PC-9 (cell line): ENCODE measurements around the gene PRDM2. TPM values are rescaled to one million over a fixed set of nuclear protein-coding genes. Genes with fewer than 3 reads are reported as not detected.

Experiments used
- BruUV-seq: library from RNA; stranded (reverse); fragments of 400-500 nt; replicated peaks from 2 replicates; lab custom pipeline; 2021; lab: Mats Ljungman, UMichigan
- CTCF ChIA-PET: fragments of 300-600 bp; sonication (Branson Sonifier 250); formaldehyde crosslinking; loops from one replicate; lab custom pipeline; 2022; ENCODE audit warnings: antibody characterized with exemption; lab: Charles Lee
- POLR2A ChIA-PET: fragments of 300-600 bp; sonication (Branson Sonifier 250); formaldehyde crosslinking; loops from one replicate; lab custom pipeline; 2022; ENCODE audit warnings: antibody characterized with exemption; ENCODE audit not compliant: unreplicated experiment; lab: Charles Lee
- DNase-seq, 2 experiments: peaks; one replicate each; pipeline versions ENCODE4 v3.0.0 to v3.0.0-alpha.2; 2015 to 2022; ENCODE audit warnings: mixed read lengths in 1 of 2
- H2AFZ ChIP-seq: fragments of 200-600 bp; sonication (generic); 2 replicates; pipeline ENCODE4 v1.8.1; 2017; ENCODE audit warnings: antibody characterized with exemption
- H3F3A ChIP-seq: fragments of 200-600 bp; sonication (generic); 2 replicates; pipeline ENCODE4 v1.8.1; 2017; ENCODE audit warnings: antibody characterized with exemption, mild to moderate bottlenecking, low read depth; ENCODE audit not compliant: insufficient read depth
- H3K27ac ChIP-seq: fragments of 200-600 bp; sonication (generic); 2 replicates; pipeline ENCODE4 v1.6.1; 2016; ENCODE audit warnings: mixed run types
- H3K27me3 ChIP-seq: fragments of 200-600 bp; sonication (generic); 2 replicates; pipeline ENCODE4 v1.6.1; 2016; ENCODE audit warnings: low read depth, mixed run types; ENCODE audit not compliant: insufficient read depth
- H3K36me3 ChIP-seq: fragments of 200-600 bp; sonication (generic); 2 replicates; pipeline ENCODE4 v1.6.1; 2016; ENCODE audit warnings: low read depth, mixed run types
- H3K4me1 ChIP-seq: fragments of 200-600 bp; sonication (generic); replicated peaks from 2 replicates; pipeline ENCODE4 v1.6.1; 2016; ENCODE audit warnings: mixed run types; ENCODE audit not compliant: insufficient read depth
- H3K4me2 ChIP-seq: fragments of 200-600 bp; sonication (generic); 2 replicates; pipeline ENCODE4 v1.6.1; 2017; ENCODE audit warnings: mixed run types
- H3K4me3 ChIP-seq: fragments of 200-600 bp; sonication (generic); 2 replicates; pipeline ENCODE4 v1.6.1; 2016; ENCODE audit warnings: mixed run types
- H3K79me2 ChIP-seq: fragments of 200-600 bp; sonication (generic); 2 replicates; pipeline ENCODE4 v1.6.1; 2017; ENCODE audit warnings: low read depth, mixed run types
- H3K9me2 ChIP-seq: fragments of 200-600 bp; sonication (generic); 2 replicates; pipeline ENCODE4 v1.8.1; 2017; ENCODE audit warnings: mild to moderate bottlenecking; ENCODE audit not compliant: insufficient read depth
- H3K9me3 ChIP-seq: fragments of 200-600 bp; sonication (generic); 2 replicates; pipeline ENCODE4 v1.8.1; 2016; ENCODE audit warnings: low read depth; ENCODE audit not compliant: insufficient read depth
- H4K20me1 ChIP-seq: fragments of 200-600 bp; sonication (generic); 2 replicates; pipeline ENCODE4 v1.8.1; 2017; ENCODE audit not compliant: insufficient read depth
- CTCF ChIP-seq: fragments of 200-600 bp; sonication (generic); conservative IDR thresholded peaks from 2 replicates; pipeline ENCODE4 v1.6.1; 2017; ENCODE audit warnings: mixed run types, antibody characterized with exemption, mild to moderate bottlenecking, moderate library complexity
- EZH2 ChIP-seq: fragments of 200-600 bp; sonication (generic); IDR thresholded peaks from 2 replicates; pipeline ENCODE4 v1.8.0; 2017; ENCODE audit warnings: antibody characterized with exemption, low read depth
- intact Hi-C: fragments of 100-400 bp; cut with micrococcal nuclease; formaldehyde crosslinking; loops from one replicate; pipeline ENCODE4 v1.10.0; 2022; ENCODE audit not compliant: unreplicated experiment
- total RNA-seq: library from RNA; stranded (reverse); gene quantifications from 2 replicates; pipeline ENCODE4 v1.2.3, GENCODE V29; 2021

Gene PRDM2
- total RNA-seq, 1 experiment from 2014 or later, result 32.1 TPM

- CTCF ChIA-PET, result no interaction called here
- H3K4me3 ChIP-seq, result peak overlapping the region; percentile 14; the same call in 1 of the 2 replicates
- H3K27ac ChIP-seq, result no peak overlapping the region
- POLR2A ChIA-PET, result no interaction called here
- no TSS peak for BruUV-seq
- intact Hi-C loops, result no loop called here
- H3K4me1 ChIP-seq, result no peaks in the 10 kb centered on the region
- H3F3A ChIP-seq, result no peaks in the 10 kb centered on the region
- H3K27me3 ChIP-seq, result no peaks in the 10 kb centered on the region
- no peaks in the 10 kb centered on the region for H3K9me2 ChIP-seq
- H3K36me3 ChIP-seq, result no peaks in the 10 kb centered on the region
- peak overlapping the region; percentile 62; the same call in 1 of the 2 replicates for H2AFZ ChIP-seq
- no peaks in the 10 kb centered on the region for H3K9me3 ChIP-seq
- H3K79me2 ChIP-seq, result no peaks in the 10 kb centered on the region
- DNase-seq, result peak; percentile 40 to 50
- TF ChIP-seq CTCF (peak; percentile 61), EZH2 (no peak)
- H3K4me2 ChIP-seq, result peak overlapping the region; percentile 61
- no peaks in the 10 kb centered on the region for H4K20me1 ChIP-seq
Measured at GRCh38 chr1:13828454-13829151, 128.6 kb downstream of the PRDM2 start.

- Histone ChIP-seq H4K20me1 (no peaks in the 10 kb centered on the region), H3K79me2 (no peaks in the 10 kb centered on the region), H3K9me2 (no peaks in the 10 kb centered on the region), H3F3A (no peaks in the 10 kb centered on the region), H3K36me3 (no peaks in the 10 kb centered on the region), H3K4me2 (peak overlapping the region; percentile 61), H3K27me3 (no peaks in the 10 kb centered on the region), H3K4me3 (peak overlapping the region; percentile 14; the same call in 1 of the 2 replicates), H3K27ac (no peak overlapping the region), H2AFZ (peak overlapping the region; percentile 62; the same call in 1 of the 2 replicates), H3K4me1 (no peaks in the 10 kb centered on the region), H3K9me3 (no peaks in the 10 kb centered on the region)
- ChIA-PET CTCF (no interaction called here), POLR2A (no interaction called here)
- DNase-seq, result no peak
- TF ChIP-seq EZH2 (no peak), CTCF (peak; percentile 14; the same call in 1 of the 2 replicates)
- no TSS peak for BruUV-seq
- intact Hi-C loops, result no loop called here
Measured at GRCh38 chr1:13829152-13829769, 129.3 kb downstream of the PRDM2 start.

GRCh38 chr1:13830170-13830569 is 130.2 kb downstream of the PRDM2 start:
- TF ChIP-seq CTCF (no peak), EZH2 (no peak)
- H3K9me2 ChIP-seq, result no peaks in the 10 kb centered on the region
- no peak for DNase-seq
- no peak overlapping the region for H3K4me2 ChIP-seq
- H3K9me3 ChIP-seq, result no peaks in the 10 kb centered on the region
- intact Hi-C loops, result no loop called here
- H3K4me3 ChIP-seq, result no peak overlapping the region
- H3K36me3 ChIP-seq, result no peaks in the 10 kb centered on the region
- H4K20me1 ChIP-seq, result no peaks in the 10 kb centered on the region
- no peaks in the 10 kb centered on the region for H3K79me2 ChIP-seq
- ChIA-PET CTCF (no interaction called here), POLR2A (no interaction called here)
- no peak overlapping the region for H3K27ac ChIP-seq
- H3F3A ChIP-seq, result no peaks in the 10 kb centered on the region
- BruUV-seq, result no TSS peak
- H2AFZ ChIP-seq, result no peak overlapping the region
- no peaks in the 10 kb centered on the region for H3K27me3 ChIP-seq
- no peaks in the 10 kb centered on the region for H3K4me1 ChIP-seq
